SK-MEL-5 (cell line): ENCODE results near the gene ACKR2. TPM values are rescaled to one million over a fixed set of nuclear protein-coding genes. Genes with fewer than 3 reads are reported as not detected.
"Not testable (repeated sequence)": the region's sequence is repeated elsewhere in the genome, so short reads cannot be mapped to it uniquely, and the experiment has no call there.

Source experiments
- DNase-seq: peaks from one replicate; pipeline ENCODE4 v3.0.0-alpha.2; 2016; ENCODE audit warnings: low read depth, low spot score
- in situ Hi-C: cut with HindIII; loops from 2 replicates; pipeline ENCODE4 v1.10.0; 2016; ENCODE audit warnings: low sequenced_read_pairs, high pct_unique_total_duplicates, low pct_unique_long_range_greater_than_20kb
- total RNA-seq: library from RNA; depleted of rRNA; stranded (reverse); fragments of >200 nt; shearing (Covaris generic); gene quantifications from 2 replicates; pipeline ENCODE4 v1.2.3, GENCODE V29; 2014

ACKR2 gene
- total RNA-seq, 1 experiment from 2014 or later, result not detected

DNA sequence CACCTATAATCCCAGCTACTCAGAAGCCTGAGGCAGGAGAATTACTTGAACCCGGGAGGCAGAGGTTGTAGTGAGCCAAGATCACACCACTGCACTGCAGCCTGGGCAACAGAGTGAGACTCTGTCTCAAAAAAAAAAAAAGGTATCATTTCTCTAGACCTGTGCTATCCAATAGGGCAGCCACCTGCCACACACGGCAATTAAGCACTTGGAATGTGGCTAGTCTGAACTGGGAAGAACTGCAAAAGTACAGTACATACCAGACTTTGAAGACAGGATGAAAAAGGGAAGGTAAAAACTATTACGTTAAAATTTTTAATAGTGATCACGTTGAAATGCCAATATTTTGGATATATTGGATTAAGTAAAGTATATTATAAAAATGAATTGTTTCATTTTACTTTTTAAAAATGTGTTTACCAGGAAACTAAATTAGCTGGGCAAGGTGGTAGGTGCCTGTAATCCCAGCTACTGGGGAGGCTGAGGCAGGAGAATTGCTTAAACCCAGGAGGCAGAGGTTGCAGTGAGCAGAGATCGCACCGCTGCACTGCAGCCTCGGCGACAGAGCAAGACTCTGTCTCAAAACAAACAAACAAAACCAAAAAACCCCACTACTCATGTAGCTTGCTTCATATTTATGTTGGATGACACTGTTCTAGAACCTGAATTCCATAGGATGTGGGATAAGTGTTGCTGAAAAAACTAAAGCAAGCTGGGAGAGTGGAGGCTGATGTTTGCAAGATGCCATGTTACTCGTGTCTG, 64.2 kb downstream of the ACKR2 start:
- no peak for DNase-seq
- in situ Hi-C loops, result no loop called here

DNA sequence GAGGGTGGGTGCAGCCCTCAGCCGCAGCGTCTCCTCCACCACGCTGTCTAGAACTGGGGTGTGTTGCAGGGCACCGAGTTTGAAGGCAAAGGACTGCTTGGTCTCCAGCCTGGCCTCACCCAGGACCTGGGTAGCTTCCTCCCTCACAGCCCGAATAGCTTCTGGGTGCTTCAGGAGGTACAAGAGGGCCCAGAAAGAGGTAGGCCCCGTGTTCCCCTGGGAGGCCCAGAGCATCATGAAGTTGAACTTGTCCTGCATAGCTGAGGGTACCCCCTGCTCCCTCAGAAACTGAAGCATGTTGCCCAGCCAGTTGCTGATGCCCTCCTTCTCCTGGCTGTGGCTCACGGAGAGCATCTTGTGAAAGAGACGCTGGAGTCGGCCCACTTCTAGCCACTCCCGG, 65.5 kb downstream of the ACKR2 start:
- DNase-seq, result no peak
- in situ Hi-C loops, result no loop called here

DNA sequence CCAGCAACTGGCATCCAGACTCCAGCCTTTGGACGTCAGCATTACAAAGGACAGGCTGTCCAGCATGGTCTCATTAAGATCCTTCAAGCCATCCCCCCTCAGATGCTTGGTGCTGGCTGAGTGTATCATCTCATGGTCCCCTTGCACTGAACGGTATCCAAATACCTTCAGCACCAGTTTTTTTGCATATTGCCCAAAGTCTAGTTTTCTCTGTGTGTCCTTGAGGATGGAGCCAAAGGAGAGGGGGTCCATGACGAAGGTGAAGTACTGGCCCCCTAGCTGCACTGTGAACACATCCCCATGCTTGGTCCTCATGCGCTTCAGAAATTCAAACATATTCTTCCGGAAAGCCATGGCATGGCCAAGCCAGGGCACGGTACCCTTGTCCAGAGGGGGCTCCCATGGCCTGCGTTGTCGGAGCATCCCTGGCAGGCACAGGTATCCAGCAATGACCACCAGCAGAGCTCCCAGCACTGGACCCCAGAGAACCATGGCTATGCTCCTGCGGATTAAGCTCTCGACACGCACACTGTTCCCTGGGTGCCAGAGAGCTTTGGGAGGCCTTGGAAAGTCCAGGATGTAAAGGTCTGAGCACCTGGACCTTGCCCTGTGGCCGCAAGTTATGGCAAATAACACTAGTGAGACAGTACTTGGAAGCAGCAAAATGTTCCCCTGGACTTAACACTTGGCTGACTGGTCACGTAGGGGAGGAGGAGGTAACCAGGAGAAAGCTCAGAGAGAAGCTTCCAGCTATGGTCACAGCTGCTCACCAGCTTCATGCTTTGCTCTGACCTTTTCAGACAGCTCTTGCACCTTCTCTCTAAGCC, 66.3 kb downstream of the ACKR2 start, which contains the start of gene CYP8B1:
TSS of gene CYP8B1 (minus strand) at position 555 of the 827 bp plus-strand sequence. CDS start at position 492, 63 bp downstream.
- in situ Hi-C loops, result no loop called here
- DNase-seq, result no peak

DNA sequence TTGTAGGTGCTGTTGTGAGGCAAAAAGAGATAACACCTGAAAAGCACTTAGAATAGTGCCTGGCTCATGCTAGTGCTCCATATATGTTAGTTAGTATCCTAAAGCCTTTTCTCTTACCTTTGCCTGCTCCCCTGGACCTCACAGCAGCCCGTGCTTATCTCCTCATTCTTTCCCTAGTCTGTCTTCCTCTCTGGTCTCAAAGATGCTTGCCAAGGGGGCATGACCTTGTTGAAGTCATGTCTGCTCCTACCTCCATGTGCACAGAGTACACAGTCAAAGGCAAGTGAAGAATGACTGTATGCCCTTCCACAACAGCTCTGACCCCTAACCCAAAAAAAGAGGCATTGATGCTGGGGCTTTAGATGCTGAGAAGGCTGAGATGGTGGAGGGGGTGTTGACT, 67.2 kb downstream of the ACKR2 start:
- no peak for DNase-seq
- in situ Hi-C loops, result no loop called here

DNA sequence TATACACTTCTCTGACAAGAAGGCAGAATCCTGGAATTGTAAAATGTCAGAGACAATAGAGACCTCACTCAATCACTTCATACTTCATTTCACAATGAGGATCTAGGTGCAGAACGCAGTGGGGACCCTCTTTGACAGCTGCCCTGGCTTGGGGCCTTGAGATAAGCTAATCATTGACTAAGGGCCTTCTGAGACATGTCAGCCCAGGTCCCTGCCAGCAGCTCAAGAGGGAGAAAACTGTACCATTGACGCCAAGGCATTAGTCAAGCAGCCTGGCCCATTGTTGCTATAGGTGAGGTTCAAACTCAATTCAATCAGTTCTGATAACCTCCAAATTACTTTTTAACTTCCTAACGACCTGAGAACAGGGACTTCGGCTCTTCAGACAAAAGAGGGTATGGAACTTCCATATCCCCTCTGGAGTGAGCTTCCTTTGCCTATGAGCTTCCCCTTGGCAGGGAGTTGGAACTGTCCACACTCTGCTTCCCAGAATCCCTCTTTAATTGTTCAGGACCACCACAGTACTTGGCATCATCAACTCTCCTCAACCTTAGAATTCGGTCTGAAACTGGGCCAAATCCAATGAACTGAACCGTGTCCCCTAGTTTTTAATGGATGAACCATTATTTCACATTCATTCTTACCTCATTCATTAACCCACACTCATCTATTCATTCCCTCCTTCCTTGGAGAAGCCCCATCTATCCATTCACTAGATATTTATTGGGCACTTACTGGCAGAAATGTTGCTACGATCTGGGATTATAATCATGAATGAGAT, 67.9 kb downstream of the ACKR2 start:
- no peak for DNase-seq
- in situ Hi-C loops, result no loop called here

DNA sequence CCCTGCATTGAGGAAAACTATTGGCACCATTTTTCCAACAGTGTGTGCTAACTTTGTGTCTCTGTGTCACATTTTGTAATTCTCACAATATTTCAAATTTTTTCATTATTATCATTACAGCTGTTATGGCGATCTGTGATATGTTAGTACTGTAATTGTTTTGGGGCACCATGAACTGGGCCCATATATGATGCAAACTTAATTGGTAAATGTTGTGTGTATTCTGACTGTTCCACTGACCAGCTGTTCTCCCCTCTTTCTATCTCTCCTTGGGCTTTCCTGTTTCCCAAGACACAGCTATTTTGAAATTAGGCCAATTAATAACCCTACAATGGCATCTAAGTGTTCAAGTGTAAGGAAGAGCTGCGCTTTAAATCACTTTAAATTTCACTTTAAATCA, 68.6 kb downstream of the ACKR2 start:
- no peak for DNase-seq
- in situ Hi-C loops, result no loop called here

DNA sequence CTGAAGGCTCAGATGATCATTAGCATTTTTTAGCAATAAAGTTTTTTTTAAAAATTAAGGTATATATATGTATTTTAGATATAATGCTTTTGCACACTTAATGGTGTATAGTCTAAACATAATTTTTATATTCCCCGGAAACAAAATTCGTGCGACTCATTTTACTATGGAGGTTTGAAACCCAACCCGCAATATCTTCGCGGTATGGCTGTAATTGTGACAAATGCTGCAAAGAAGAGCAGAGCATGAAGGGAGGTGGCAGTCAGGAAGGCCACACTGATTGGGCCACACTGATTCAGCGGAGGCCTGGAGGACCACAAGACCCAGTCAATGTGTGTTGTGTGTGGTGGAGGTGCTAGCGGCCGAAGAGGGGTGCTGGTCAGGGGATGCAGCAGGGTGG, 70.9 kb downstream of the ACKR2 start:
- in situ Hi-C loops, result no loop called here
- no peak for DNase-seq

DNA sequence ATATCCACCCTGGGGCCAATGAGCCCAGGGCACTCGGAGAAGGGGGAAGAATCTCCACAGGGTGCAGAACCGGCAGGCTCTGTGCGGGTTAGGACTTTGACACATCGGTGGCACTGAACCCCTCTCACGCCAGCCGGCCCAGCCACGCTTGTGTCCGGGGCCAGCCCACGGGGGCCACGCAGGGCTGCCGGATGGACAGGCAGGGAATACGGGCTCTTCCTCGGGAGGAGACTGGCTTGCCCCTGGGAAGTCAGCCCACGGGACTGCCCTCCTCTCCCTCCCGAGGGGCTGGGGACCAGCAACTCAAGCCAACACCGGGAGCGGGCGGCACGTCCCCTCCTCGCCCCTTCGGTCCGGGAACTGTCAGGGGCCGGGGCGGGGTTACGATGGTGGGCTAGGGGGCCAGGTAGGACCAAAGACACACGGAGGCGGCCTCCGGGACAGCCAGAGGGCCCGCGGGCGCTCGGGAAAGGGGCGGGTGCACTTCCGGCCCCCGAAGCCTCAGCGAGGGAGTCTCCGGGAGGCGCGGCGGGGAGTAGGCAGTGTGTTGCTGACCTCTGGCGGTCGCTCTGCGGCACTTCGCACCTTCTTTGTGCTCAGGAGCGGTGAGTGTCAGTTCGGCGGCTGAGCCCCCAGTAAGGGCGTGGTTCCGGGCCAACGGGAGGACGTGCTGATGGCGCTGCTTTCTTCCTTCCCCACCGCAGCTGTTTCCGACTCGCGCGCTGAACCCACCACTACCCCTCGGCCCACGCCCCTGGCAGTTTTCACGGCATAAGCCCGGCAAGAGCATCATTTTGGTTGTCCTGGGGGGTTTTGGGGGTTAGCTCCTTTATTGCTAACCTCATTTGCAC, 71.6 kb downstream of the ACKR2 start:
- in situ Hi-C loops, result no loop called here
- DNase-seq, result peak; percentile 85

DNA sequence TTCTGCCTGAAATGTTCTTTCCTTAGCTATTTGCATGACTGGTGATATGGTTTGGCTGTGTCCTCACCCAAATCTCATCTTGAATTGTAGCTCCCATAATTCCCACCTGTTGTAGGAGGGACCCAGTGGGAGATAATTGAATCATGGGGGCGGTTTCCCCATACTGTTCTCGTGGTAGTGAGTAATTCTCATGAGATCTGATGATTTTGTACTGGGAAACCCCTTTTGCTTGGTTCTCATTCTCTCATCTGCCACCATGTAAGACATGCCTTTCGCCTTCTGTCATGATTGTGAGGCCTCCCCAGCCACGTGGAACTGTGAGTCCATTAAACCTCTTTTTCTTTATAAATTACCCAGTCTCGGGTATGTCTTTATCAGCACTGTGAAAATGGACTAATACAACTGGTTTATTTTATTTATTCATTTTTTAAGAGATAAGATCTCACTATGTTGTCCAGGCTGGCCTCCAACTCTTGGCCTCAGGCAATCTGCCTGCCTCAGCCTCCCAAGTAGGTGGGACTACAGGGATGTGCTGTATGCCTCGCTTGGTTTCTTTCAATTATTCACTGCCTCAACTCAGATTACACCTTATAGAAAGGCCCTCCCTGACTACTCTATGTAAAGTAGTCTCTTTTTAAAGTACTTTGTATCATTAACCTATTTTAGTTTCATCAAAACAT, 74.1 kb downstream of the ACKR2 start:
- DNase-seq, in situ Hi-C loops: not testable (repeated sequence)

DNA sequence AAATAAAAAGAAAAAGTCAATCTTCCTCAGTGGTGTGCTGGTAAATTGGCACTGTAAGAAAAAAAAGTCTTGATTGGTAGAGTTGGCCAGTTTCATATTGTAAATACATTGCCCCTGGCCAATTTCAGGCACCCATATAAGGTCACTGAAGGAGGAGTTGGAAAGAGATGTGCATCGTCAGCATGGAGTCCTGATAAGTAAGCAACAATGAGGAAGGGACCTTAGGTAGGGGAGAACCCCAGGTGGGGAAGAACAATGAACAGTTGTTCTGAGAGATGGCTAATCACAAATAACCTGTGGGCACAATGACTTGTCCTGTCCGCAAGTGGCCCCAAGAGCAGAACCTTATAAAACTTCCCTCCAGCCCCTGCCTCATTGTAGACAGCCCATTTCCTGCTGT, 75.1 kb downstream of the ACKR2 start:
- in situ Hi-C loops, result no loop called here
- DNase-seq, result no peak

DNA sequence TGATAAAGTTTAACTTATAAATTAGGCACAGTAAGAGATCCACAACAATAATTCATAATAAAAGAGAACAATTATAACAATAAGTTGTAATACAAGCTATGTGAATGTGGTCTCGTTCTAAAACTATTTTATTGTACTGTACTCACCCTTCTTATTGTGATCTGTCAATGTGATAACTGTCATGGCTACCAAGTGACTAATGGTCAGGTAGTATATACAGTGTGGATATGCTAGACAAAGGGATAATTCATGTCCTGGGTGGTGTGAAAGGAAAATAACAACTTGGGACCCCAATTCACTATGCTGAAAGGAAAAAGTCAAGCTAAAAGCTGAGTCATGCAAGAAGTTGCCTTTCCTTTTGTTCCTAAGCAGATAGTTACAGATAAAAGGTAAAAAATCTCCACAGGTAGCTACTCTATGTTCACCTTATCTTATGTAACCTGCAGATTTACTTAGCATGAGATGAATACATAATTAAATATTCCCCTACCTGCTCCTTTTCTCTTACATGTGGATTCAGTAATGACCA, 77.1 kb downstream of the ACKR2 start:
- DNase-seq, result peak; percentile 15
- in situ Hi-C loops, result no loop called here

DNA sequence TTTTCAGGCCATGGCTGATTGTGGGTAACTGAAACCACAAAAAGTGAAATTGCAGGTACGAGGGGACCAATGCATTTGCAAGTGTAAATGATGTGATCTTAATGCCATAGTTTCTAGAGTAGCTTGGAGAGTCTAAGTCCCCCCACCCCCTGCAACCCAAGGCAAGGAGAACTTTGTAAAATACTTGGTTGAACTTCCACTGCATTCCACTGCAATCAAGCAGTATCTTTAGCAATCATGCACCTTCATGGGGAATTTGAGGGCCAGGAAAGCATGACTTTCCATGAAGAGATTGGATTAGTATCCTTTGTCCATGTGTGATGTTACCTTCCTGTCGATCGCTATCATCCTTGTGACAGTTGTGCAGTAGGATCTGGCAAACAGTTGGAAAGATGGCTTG, 77.8 kb downstream of the ACKR2 start:
- in situ Hi-C loops, result no loop called here

DNA sequence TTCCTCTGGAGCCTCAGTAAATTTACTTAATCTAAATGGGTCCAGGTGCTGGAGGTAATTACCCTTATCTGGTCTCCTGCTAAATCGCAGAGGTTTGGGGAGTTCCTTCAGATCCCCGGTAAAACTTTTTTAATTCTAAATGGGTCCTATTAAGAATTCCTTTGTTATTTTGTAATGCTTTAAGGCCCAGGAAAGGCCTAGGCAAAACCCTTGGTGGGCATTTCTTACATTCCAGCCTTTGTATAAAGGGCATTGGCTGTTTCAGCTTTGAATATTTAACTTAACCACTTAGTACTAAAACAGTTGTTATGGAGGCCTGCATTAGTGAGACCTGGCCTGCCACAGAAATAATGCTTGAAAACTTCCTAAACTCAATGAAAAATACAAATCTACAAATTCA, 81.8 kb downstream of the ACKR2 start:
- in situ Hi-C loops, result no loop called here
- DNase-seq, result no peak

More for the DNA sequence above, 77.8 kb downstream of the ACKR2 start:
- DNase-seq, result no peak

DNA sequence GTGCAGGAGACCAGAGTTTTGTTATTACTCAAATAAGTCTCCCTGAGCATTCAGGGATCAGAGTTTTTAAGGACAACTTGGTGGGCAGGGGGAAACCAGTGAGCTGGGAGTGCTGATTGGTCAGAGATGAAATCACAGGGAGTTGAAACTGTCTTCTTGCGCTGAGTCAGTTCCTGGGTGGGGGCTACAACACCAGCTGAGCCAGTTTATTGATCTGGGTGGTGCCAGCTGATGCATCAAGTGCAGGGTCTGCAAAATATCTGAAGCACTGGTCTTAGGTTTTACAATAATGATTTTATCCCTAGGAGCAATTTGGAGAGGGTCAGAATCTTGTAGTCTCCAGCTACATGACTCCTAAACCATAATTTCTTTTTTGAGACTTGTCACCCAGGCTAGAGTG, 82.9 kb downstream of the ACKR2 start:
- in situ Hi-C loops, result no loop called here

DNA sequence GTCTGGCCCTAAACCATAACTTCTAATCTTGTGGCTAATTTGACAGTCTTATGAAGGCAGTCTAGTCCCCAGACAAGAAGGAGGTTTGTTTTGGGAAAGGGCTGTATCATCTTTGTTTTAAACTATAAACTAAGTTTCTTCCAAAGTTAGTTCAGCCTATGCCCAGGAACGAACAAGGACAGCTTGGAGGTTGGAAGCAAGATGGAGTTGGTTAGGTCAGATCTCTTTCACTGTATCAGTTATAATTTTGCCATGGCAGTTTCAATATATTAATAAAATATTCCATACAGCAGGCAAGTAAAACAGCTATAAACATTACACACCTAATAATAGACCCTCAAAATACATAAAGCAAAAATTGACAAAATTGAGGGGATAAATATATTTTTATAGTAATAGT, 83.6 kb downstream of the ACKR2 start:
- in situ Hi-C loops, result no loop called here
- DNase-seq, result no peak

More for the DNA sequence above, 82.9 kb downstream of the ACKR2 start:
- DNase-seq, result no peak

DNA sequence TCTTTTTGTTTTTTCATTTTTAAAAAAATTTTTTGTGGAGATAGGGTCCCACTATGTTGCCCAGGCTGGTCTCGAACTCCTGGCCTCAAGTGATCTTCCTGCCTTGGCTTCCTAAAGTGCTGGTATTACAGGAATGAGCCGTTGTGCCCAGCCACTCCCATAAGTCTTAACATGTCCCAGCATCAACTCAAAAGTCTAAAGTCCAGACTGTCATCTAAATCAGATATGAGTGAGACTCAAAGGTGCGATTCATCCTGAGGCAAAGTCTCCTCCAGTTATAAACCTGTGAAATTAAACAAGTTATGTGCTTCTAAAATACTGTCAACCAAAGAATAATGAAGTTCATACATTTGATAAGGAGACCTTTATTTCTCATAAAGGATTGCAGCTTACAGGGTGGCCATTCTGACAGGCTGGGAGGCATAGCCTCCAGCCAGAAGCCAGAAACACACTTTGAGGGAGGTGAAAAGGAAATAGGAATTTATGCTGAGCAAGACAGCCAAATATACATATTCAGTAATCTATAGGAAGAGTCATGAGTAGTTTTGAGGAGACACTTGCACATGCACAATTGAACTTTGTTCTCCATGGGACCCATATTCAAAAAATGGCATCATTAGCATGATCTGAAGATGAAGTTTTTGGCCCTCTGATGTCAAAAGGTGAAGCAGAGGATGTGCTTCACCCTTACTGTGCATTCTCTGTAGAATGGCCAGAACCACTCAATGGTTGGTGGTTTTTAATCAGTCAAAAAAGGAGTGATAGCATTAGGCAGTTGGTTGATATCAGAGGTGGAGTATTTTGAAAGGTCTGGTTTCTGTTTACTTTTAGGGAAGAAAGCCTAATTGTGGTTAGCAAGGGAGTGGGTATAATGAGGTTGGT, 85.7 kb downstream of the ACKR2 start:
- DNase-seq, result no peak
- in situ Hi-C loops, result no loop called here
